Panc1 (cell line): ENCODE data around the gene RICTOR.

Experiments used
- CTCF ChIP-seq: fragments of 450-650 bp; IDR thresholded peaks from 2 replicates; pipeline ENCODE4 v1.5.1; 2017; ENCODE audit warnings: mild to moderate bottlenecking
- POLR2AphosphoS5 ChIP-seq: IDR thresholded peaks from 2 replicates; pipeline ENCODE4 v1.6.1; 2012; ENCODE audit warnings: mild to moderate bottlenecking, low read depth, low read length, moderate library complexity

- no peak for TF ChIP-seq CTCF
- no peak for TF ChIP-seq POLR2AphosphoS5
Observed at GRCh38 chr5:39068099-39068498, 6.1 kb downstream of the RICTOR start.
